DND-41 (cell line): Measurements from ENCODE around the gene PDIA6.

Experiments used
- ATAC-seq: fragments of 200-7000 bp; cut with Tn5 transposase; 3 replicates; pipeline ENCODE4 v1.9.1; 2021; ENCODE audit warnings: low read depth; ENCODE audit not compliant: insufficient read depth
- DNase-seq: peaks from one replicate; pipeline ENCODE4 v3.0.0-alpha.2; 2020
- H2AFZ ChIP-seq: 2 replicates; pipeline ENCODE4 v1.6.0; 2012; ENCODE audit warnings: low read depth, low read length
- H3K27ac ChIP-seq: 2 replicates; pipeline ENCODE4 v1.5.1; 2012; ENCODE audit warnings: low read length, inconsistent platforms
- H3K27me3 ChIP-seq: fragments of 200-600 bp; sonication (generic); 2 replicates; pipeline ENCODE4 v1.6.0; 2012; ENCODE audit warnings: low read length, mild to moderate bottlenecking, inconsistent platforms; ENCODE audit not compliant: insufficient read depth, poor library complexity
- H3K36me3 ChIP-seq: 2 replicates; pipeline ENCODE4 v1.5.1; 2012; ENCODE audit warnings: low read length, inconsistent platforms; ENCODE audit not compliant: insufficient read depth
- H3K4me1 ChIP-seq: 2 replicates; pipeline ENCODE4 v1.5.1; 2012; ENCODE audit warnings: mild to moderate bottlenecking, low read length; ENCODE audit not compliant: insufficient read depth
- H3K4me2 ChIP-seq: 2 replicates; pipeline ENCODE4 v1.6.0; 2012; ENCODE audit warnings: mild to moderate bottlenecking, moderate library complexity, low read length, inconsistent platforms; ENCODE audit not compliant: insufficient read depth
- H3K4me3 ChIP-seq, 2 experiments: fragments of 200-600 bp in 1 of 2; shearing (Covaris generic) in 1 of 2; 2 replicates each; pipeline ENCODE4 v1.5.1; 2012 to 2016; ENCODE audit warnings: inconsistent platforms in 2 of 2, low read length in 2 of 2, mild to moderate bottlenecking in 2 of 2, low read depth in 1 of 2, moderate library complexity in 1 of 2
- H3K79me2 ChIP-seq: 2 replicates; pipeline ENCODE4 v1.6.0; 2012; ENCODE audit warnings: low read length, inconsistent platforms; ENCODE audit not compliant: insufficient read depth
- H3K9ac ChIP-seq: 2 replicates; pipeline ENCODE4 v1.6.0; 2012; ENCODE audit warnings: low read depth, mild to moderate bottlenecking, inconsistent platforms, low read length, moderate library complexity
- H3K9me3 ChIP-seq: 2 replicates; pipeline ENCODE4 v1.5.1; 2012; ENCODE audit warnings: low read length, moderate library complexity, mild to moderate bottlenecking, inconsistent platforms; ENCODE audit not compliant: insufficient read depth, severe bottlenecking
- H4K20me1 ChIP-seq: 2 replicates; pipeline ENCODE4 v1.6.0; 2012; ENCODE audit warnings: low read length; ENCODE audit not compliant: insufficient read depth
- EZH2 ChIP-seq: IDR thresholded peaks from 3 replicates; pipeline ENCODE4 v1.6.1; 2012; ENCODE audit warnings: borderline replicate concordance, low read depth, mild to moderate bottlenecking, moderate library complexity, low read length, inconsistent platforms; ENCODE audit not compliant: severe bottlenecking
- TF ChIP-seq, protein P1 (sequence below): IDR thresholded peaks from 2 replicates; pipeline ENCODE4 v1.5.1; 2012; ENCODE audit warnings: borderline replicate concordance, low read length, moderate library complexity, mild to moderate bottlenecking; ENCODE audit not compliant: poor library complexity, severe bottlenecking; ENCODE audit errors: extremely low read depth

PDIA6 gene, protein sequence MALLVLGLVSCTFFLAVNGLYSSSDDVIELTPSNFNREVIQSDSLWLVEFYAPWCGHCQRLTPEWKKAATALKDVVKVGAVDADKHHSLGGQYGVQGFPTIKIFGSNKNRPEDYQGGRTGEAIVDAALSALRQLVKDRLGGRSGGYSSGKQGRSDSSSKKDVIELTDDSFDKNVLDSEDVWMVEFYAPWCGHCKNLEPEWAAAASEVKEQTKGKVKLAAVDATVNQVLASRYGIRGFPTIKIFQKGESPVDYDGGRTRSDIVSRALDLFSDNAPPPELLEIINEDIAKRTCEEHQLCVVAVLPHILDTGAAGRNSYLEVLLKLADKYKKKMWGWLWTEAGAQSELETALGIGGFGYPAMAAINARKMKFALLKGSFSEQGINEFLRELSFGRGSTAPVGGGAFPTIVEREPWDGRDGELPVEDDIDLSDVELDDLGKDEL

DNA sequence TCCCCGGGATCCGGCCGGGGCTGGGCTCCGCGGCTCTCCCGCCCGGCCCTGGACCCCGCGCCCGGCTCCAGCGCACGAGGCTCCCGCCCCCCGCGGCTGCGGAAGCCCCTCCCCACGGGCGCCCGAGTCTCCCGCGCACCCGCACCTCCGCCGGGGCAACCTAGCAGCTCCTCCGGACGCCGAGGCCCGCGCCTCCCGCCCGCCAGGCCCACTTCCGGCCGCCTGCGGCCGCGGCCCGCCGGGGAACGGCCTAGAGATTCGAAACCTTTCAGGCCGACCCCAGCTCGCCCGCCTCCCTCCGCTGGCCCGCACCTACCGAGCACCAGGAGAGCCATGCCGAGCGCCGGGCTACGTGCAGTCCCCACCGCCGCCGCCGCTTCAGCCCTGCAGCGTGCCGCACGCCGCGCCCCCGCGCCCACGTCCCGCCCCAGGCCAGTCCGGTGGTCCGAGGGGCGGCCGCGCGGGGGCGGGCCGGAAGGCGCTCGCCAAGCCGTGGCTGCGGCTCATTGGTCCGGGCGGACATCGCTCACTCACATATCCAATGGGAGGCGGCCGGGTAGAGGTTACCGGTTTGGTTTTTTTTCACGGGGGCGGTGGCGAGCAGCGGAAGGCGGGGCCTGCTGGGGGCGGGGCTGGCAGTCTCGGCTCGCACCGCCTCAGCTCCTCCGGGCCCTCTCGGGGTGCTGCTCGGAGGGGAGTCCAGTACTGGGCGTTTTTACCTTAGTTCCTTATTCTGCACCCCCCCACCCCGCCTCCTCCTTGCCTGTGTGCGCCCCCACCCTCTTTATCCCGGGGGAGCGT, at the start of gene PDIA6:
TSS of gene PDIA6 (minus strand) at position 424 of the 801 bp plus-strand sequence. CDS start at position 335, 89 bp downstream.
- Histone ChIP-seq H2AFZ (peak within 1 kb of the TSS; percentile 80), H3K4me3 (peak within 1 kb of the TSS; percentile 73 to 84), H3K9me3 (no peaks in the 10 kb centered on the region), H3K9ac (peak within 1 kb of the TSS; percentile 98), H4K20me1 (peaks cover 31% of the 10 kb centered on the region), H3K4me2 (peak within 1 kb of the TSS; percentile 95), H3K27ac (peak within 1 kb of the TSS; percentile 90), H3K79me2 (peaks cover 50% of the 10 kb centered on the region), H3K36me3 (peaks cover 11% of the 10 kb centered on the region), H3K4me1 (peaks cover 41% of the 10 kb centered on the region), H3K27me3 (peaks cover 1% of the 10 kb centered on the region)
- ATAC-seq (peak; percentile 92), DNase-seq (peak; percentile 95)
- TF ChIP-seq, protein P1, sequence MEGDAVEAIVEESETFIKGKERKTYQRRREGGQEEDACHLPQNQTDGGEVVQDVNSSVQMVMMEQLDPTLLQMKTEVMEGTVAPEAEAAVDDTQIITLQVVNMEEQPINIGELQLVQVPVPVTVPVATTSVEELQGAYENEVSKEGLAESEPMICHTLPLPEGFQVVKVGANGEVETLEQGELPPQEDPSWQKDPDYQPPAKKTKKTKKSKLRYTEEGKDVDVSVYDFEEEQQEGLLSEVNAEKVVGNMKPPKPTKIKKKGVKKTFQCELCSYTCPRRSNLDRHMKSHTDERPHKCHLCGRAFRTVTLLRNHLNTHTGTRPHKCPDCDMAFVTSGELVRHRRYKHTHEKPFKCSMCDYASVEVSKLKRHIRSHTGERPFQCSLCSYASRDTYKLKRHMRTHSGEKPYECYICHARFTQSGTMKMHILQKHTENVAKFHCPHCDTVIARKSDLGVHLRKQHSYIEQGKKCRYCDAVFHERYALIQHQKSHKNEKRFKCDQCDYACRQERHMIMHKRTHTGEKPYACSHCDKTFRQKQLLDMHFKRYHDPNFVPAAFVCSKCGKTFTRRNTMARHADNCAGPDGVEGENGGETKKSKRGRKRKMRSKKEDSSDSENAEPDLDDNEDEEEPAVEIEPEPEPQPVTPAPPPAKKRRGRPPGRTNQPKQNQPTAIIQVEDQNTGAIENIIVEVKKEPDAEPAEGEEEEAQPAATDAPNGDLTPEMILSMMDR = no peak
- no peak for TF ChIP-seq EZH2

DNA sequence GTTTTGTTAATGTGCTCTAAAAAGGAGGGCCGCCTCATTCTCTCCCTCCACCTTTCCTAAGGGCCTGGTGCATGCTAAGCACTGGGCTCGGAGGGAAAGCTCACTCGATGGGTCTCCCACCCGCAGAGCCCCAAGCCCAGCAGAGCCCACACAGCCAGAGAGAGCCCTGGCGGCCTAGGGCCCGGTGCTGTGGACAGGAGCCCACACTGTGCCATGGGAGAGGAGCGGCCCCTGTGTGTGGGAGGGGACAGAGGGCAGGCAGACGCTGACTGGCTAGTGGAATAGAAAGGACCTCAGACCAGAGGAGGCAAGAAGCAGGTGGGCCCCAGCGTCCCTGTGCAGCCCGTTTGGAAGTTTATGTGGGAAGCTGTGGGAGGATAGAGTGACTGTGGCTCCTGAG, 49.7 kb upstream of the PDIA6 start:
- Histone ChIP-seq H3K4me3 (no peak overlapping the region), H3K36me3 (no peaks in the 10 kb centered on the region), H3K27me3 (peaks cover 47% of the 10 kb centered on the region), H3K4me1 (no peaks in the 10 kb centered on the region), H3K4me2 (no peak overlapping the region), H3K79me2 (no peaks in the 10 kb centered on the region), H3K9ac (no peak overlapping the region), H2AFZ (no peak overlapping the region), H3K9me3 (no peaks in the 10 kb centered on the region), H4K20me1 (no peaks in the 10 kb centered on the region), H3K27ac (no peak overlapping the region)
- DNase-seq = no peak
- TF ChIP-seq, protein P1 = no peak
- TF ChIP-seq EZH2 = no peak
- no peak for ATAC-seq

DNA sequence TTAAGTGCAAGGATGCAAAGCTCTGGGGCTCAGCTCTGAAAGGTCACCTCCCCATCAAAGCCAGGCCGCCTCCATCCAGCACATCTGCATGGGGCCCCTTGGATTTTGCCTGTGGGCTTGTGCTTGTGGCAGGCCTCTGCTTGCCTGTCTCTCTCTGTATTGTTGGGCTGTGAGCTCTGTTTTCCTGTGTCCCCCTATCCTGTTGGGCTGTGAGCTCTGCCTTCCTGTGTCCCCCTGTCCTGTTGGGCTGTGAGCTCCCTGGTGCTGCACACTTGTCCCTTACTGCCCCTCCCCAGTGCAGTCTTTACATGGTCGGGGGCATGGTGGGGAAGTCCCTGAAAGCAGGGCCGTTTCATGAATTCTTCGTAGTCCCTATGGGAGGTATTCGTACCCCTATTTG, 49.2 kb upstream of the PDIA6 start:
- Histone ChIP-seq H3K9me3 (no peaks in the 10 kb centered on the region), H3K4me1 (no peaks in the 10 kb centered on the region), H3K27me3 (peaks cover 47% of the 10 kb centered on the region), H3K4me2 (no peak overlapping the region), H3K9ac (no peak overlapping the region), H3K79me2 (no peaks in the 10 kb centered on the region), H3K36me3 (no peaks in the 10 kb centered on the region), H2AFZ (no peak overlapping the region), H3K27ac (no peak overlapping the region), H4K20me1 (no peaks in the 10 kb centered on the region), H3K4me3 (no peak overlapping the region)
- ATAC-seq = no peak
- TF ChIP-seq, protein P1 = no peak
- no peak for TF ChIP-seq EZH2
- no peak for DNase-seq
